RWPE2 (cell line): ENCODE measurements around the gene MRPL40.

Source experiments
- ATAC-seq: fragments of 200-7000 bp; cut with Tn5 transposase; 3 replicates; pipeline ENCODE4 v1.9.1; 2021; ENCODE audit warnings: low read depth
- DNase-seq: peaks from one replicate; pipeline ENCODE4 v3.0.0-alpha.2; 2020; ENCODE audit warnings: low spot score
- H3K27ac ChIP-seq: fragments of 450-650 bp; 2 replicates; pipeline ENCODE4 v1.5.1; 2017; ENCODE audit warnings: mild to moderate bottlenecking; ENCODE audit not compliant: poor library complexity, severe bottlenecking
- H3K27me3 ChIP-seq: fragments of 250-450 bp; sonication (Bioruptor Pico); 2 replicates; pipeline ENCODE4 v1.5.1; 2021; ENCODE audit warnings: mild to moderate bottlenecking, moderate library complexity; ENCODE audit not compliant: insufficient read depth, poor library complexity, severe bottlenecking
- H3K36me3 ChIP-seq: fragments of 250-450 bp; sonication (Bioruptor Pico); 2 replicates; pipeline ENCODE4 v1.5.1; 2020; ENCODE audit warnings: low read depth, mild to moderate bottlenecking, moderate library complexity
- H3K4me1 ChIP-seq: fragments of 250-450 bp; sonication (Bioruptor Pico); 2 replicates; pipeline ENCODE4 v1.5.1; 2021; ENCODE audit warnings: mild to moderate bottlenecking, moderate library complexity; ENCODE audit not compliant: insufficient read depth, poor library complexity, severe bottlenecking
- H3K4me3 ChIP-seq: fragments of 250-450 bp; sonication (Bioruptor Pico); 2 replicates; pipeline ENCODE4 v1.5.1; 2021; ENCODE audit warnings: mild to moderate bottlenecking, moderate library complexity; ENCODE audit not compliant: severe bottlenecking
- H3K9me3 ChIP-seq: fragments of 250-450 bp; sonication (Bioruptor Pico); 2 replicates; pipeline ENCODE4 v1.5.1; 2021; ENCODE audit warnings: mild to moderate bottlenecking, moderate library complexity; ENCODE audit not compliant: severe bottlenecking
- TF ChIP-seq, protein P1 (sequence below): fragments of 450-650 bp; IDR thresholded peaks from one replicate; pipeline ENCODE4 v1.5.1; 2017; ENCODE audit warnings: mild to moderate bottlenecking, moderate library complexity; ENCODE audit not compliant: poor library complexity, severe bottlenecking

The MRPL40 gene

DNA sequence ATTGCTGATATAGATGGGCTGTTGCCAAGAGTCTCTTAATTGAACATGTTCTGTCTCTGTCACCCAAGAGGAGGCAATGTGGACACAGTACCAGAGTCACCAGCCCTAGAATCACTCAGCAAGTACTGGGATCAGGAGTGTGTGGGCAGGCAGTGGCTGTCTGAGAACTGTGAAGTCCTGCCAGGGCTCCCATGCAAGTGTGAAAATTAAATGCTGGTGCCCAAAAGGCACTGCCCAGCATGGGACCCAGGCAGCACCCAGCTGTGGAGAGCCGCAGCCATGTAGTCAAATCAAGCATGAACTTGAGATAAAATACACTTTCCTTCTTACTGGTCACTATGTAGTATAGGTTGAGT is 20.7 kb upstream of the MRPL40 start:
- H3K36me3 ChIP-seq, result peaks cover 42% of the 10 kb centered on the region
- no peaks in the 10 kb centered on the region for H3K27me3 ChIP-seq
- no peak overlapping the region for H3K27ac ChIP-seq
- ATAC-seq (no peak), DNase-seq (no peak)
- TF ChIP-seq, protein P1, sequence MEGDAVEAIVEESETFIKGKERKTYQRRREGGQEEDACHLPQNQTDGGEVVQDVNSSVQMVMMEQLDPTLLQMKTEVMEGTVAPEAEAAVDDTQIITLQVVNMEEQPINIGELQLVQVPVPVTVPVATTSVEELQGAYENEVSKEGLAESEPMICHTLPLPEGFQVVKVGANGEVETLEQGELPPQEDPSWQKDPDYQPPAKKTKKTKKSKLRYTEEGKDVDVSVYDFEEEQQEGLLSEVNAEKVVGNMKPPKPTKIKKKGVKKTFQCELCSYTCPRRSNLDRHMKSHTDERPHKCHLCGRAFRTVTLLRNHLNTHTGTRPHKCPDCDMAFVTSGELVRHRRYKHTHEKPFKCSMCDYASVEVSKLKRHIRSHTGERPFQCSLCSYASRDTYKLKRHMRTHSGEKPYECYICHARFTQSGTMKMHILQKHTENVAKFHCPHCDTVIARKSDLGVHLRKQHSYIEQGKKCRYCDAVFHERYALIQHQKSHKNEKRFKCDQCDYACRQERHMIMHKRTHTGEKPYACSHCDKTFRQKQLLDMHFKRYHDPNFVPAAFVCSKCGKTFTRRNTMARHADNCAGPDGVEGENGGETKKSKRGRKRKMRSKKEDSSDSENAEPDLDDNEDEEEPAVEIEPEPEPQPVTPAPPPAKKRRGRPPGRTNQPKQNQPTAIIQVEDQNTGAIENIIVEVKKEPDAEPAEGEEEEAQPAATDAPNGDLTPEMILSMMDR, result no peak
- no peaks in the 10 kb centered on the region for H3K4me1 ChIP-seq
- H3K4me3 ChIP-seq, result no peak overlapping the region
- no peaks in the 10 kb centered on the region for H3K9me3 ChIP-seq

DNA sequence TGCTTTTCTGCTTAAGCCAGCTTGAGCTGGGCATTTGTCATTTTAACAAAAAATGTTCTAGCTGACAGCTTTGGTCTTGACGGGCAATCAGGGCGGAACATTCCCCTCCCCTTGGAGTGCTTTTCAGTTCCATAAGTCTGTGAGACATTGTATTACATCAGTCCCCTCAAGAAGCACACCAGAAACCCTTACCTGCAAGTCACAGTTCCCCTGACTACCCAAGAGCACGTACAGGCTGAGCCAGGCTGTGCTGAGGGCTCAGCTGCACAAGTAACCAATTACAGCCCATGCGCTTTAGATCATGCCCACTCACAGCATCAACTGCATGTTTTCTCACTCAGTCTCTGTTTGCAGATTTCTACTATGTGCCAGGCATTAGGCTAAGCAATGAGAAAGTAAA is 19.9 kb upstream of the MRPL40 start:
- ATAC-seq (no peak), DNase-seq (no peak)
- no peak overlapping the region for H3K27ac ChIP-seq
- no peaks in the 10 kb centered on the region for H3K9me3 ChIP-seq
- TF ChIP-seq, protein P1, result no peak
- peaks cover 34% of the 10 kb centered on the region for H3K36me3 ChIP-seq
- no peaks in the 10 kb centered on the region for H3K27me3 ChIP-seq
- H3K4me1 ChIP-seq, result no peaks in the 10 kb centered on the region
- no peak overlapping the region for H3K4me3 ChIP-seq

DNA sequence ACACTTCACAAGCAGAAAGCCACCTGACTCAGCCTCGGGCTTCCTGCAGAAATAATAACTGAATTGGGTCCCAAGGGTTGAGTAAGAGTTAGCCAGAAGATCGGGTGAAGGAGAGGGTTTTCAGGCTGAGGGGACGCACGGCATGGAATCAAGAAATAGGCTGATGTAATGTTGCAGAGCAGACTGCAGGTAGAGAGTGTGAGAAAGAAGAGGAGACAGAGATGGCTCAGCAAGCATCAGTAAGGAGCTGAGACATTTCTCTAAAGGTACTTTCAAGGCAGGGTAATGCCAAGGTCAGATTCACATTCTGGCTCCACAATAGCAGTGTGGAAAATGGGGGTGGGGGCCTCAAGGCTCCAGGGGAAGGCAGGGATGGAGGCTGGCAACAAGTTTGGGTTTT is 19.4 kb upstream of the MRPL40 start:
- no peak overlapping the region for H3K4me3 ChIP-seq
- no peaks in the 10 kb centered on the region for H3K4me1 ChIP-seq
- TF ChIP-seq, protein P1, result no peak
- H3K9me3 ChIP-seq, result no peaks in the 10 kb centered on the region
- DNase-seq (no peak), ATAC-seq (no peak)
- no peaks in the 10 kb centered on the region for H3K27me3 ChIP-seq
- no peak overlapping the region for H3K27ac ChIP-seq
- H3K36me3 ChIP-seq, result peaks cover 30% of the 10 kb centered on the region

DNA sequence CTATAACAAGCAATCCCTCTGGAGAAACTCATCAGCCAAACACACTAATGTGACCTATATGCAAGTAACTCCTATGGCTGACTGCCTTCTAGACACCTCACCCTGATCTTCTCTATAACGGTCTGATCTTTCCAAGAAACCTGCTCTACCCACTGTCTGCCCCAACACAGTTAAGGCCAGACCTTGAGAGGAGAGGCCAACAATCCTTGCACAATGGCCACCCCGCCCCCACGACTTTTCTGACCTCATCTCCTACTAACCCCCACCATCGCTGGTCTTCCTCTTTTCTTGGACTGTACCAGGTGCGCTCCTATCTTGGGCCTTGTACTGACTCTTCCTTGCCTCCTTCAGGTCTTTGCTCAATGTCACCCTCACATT is 13.3 kb upstream of the MRPL40 start:
- no peak overlapping the region for H3K27ac ChIP-seq

DNA sequence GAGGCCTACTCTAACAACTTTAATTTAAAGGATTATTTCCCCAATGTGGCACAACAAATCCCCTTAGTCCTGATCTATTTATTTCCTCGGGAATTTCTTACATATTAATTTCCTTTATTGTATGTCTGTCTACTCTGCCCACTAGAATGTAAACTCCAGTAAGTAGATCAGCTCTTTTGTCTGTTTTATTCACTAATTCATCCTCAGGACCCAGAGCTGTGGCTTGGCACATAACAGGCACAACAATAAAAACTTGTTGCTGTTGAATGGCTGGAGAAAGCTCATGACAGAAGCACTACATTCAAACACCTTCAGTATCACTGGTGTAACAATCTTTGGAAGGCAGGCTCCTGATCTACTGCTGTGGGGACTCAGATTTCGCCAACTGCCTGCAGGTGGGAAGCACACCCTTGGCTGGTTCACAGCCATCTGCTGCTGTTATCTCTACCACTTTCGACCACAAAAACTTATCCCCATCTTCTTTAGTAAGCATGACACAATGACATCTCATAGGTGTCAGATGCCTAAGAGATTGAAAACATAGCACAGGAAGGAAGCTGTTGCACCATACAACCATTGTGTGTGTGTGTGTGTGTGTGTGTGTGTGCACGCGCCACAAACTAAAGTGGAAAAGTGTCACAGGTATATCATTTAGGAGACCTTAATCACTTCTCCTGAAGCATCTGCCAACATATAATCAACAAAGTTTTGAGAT is 12.7 kb upstream of the MRPL40 start:
- DNase-seq, result no peak
- H3K9me3 ChIP-seq, result no peaks in the 10 kb centered on the region
- no peak for ATAC-seq
- no peaks in the 10 kb centered on the region for H3K4me1 ChIP-seq
- no peaks in the 10 kb centered on the region for H3K27me3 ChIP-seq
- no peak overlapping the region for H3K27ac ChIP-seq
- H3K36me3 ChIP-seq, result no peaks in the 10 kb centered on the region
- no peak overlapping the region for H3K4me3 ChIP-seq
- TF ChIP-seq, protein P1, result no peak

More for the DNA sequence above, 13.3 kb upstream of the MRPL40 start:
- Histone ChIP-seq H3K9me3 (no peaks in the 10 kb centered on the region), H3K36me3 (no peaks in the 10 kb centered on the region), H3K4me3 (no peak overlapping the region), H3K4me1 (no peaks in the 10 kb centered on the region), H3K27me3 (no peaks in the 10 kb centered on the region)
- TF ChIP-seq, protein P1, result no peak
- ATAC-seq (no peak), DNase-seq (no peak)
